ENCODE measurements around the gene HNRNPA1.
A peak's percentile ranks its signal among the peaks of the same experiment; 100 is the strongest.
"Not testable (repeated sequence)": the region's sequence is repeated elsewhere in the genome, so short reads cannot be mapped to it uniquely, and the experiment has no call there.

Gene HNRNPA1

DNA sequence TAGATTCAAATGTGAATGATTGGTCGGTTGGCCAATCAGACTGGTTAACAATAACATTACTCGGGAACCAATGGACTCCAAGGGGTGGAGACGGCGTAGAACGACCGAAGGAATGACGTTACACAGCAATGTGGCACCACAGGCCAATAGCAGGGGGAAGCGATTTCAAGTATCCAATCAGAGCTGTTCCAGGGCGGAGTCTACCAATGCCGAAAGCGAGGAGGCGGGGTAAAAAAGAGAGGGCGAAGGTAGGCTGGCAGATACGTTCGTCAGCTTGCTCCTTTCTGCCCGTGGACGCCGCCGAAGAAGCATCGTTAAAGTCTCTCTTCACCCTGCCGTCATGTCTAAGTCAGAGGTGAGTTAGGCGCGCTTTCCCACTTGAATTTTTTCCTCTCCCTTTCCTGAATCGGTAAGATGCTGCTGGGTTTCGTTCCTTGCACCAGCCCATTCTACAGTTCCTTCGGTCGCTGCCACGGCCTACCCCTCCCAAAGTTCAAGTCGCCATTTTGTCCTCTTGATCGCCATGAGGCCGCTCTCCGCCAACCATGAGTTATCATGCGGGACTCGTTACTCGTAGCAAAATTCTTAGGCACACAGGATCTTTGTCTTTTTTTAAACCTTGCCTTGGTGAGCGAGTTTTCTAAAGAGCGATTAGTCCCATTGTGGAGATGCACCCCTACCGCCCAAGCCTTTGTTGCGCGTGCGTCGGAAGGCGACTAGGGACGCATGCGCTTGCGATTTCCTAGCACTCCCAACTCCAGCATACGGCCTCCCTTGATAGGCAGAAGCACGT is at the start of gene HNRNPA1:
HNRNPA1 (plus strand) TSS at position 259 of the 793 bp plus-strand sequence; CDS start at position 341, 82 bp downstream.
- DNase-seq (ENCODE audit: low read depth, low spot score): peak; percentile 95

GRCh38 chr12:54231269-54231668 is 49.3 kb upstream of the HNRNPA1 start:
- DNase-seq (ENCODE audit: low read depth, low spot score): not testable (repeated sequence)

DNA sequence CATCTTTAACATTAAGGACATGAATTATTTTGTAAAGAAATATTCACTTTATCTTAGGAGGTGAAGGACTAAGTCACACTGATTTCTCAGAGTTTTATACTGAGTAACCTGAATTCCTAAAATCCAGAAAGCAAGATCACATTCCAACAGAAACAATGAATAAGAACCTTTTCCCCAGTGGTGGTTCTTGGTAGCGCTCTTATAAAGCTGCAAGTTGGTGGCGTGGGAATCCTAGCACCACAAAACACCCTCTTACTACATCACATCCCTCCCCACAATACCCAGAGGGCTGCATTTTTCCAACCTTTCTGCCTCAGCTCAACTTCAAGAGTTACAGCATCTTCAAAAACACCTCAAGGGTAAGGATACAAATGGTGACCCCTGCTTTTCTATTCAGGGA is 47.7 kb upstream of the HNRNPA1 start:
- DNase-seq (ENCODE audit: low read depth, low spot score): no peak

DNA sequence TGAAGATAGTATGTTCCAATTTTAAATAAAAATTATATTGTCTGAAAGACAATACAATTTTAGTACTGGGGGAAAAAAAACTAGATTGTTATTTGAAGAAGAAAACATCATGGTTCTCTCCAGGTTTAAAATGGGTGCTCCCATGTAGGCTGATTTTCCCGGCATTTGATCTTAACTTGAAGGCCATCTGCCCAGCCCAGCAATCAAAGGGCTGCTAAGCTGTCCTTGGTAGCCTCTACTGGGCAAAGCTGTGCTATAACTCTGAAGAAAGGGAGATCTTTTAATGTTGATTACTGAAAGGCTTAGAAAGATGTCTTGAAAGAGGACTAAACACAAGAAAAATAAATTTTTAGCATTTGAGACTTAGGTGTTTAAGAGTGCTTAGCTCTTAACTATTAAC is 42.0 kb upstream of the HNRNPA1 start:
- no peak for DNase-seq (ENCODE audit: low read depth, low spot score)

DNA sequence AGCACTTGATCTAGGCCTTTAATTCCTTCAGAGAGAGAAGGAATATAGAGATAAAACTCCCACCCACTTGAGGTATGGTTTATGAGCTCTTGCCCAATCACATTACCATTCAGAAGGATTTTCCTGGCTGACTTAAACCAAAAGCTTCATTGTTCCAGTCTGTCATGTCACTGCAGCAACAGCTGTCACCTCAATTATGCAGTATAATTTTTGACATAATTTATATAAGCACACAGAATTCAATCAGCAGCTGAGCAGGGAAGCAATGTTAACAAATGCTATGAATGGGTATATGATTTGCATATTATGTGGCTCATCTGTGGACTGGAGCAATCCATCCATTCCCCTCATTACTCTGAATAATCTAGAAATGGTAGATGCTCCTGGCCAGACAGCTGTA is 40.9 kb upstream of the HNRNPA1 start:
- no peak for DNase-seq (ENCODE audit: low read depth, low spot score)

- no peak for DNase-seq (ENCODE audit: low read depth, low spot score)
Measured at GRCh38 chr12:54240129-54240528, 40.4 kb upstream of the HNRNPA1 start.

DNA sequence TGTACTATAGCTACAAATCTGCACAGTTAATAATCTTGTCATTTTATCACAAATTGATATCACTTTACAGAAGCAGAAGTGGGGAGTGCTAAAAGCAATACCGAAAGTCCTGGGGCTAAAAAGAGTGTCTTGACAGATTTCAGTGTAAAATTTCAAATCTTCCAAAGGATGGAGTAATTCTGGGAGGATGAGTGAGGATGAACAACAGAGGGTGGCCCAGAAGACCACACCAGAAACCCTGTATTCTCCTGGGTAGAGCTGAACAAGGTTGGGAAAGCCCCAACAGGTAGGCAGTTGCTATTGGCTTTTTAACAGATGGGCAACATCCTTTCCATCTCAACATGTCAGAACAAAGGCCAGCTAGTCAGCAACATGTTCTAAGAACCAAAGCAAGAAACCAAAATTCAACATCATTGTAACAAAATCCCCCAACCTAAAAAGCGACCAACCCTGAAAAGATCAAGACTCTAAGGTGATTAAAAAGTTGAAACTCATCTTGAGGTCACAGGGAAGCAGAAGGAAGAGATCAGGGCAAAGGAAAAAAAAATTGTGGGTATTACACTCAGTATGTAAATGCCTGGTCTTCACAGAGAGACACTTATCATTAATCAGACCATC is 39.4 kb upstream of the HNRNPA1 start:
- no peak for DNase-seq (ENCODE audit: low read depth, low spot score)

DNA sequence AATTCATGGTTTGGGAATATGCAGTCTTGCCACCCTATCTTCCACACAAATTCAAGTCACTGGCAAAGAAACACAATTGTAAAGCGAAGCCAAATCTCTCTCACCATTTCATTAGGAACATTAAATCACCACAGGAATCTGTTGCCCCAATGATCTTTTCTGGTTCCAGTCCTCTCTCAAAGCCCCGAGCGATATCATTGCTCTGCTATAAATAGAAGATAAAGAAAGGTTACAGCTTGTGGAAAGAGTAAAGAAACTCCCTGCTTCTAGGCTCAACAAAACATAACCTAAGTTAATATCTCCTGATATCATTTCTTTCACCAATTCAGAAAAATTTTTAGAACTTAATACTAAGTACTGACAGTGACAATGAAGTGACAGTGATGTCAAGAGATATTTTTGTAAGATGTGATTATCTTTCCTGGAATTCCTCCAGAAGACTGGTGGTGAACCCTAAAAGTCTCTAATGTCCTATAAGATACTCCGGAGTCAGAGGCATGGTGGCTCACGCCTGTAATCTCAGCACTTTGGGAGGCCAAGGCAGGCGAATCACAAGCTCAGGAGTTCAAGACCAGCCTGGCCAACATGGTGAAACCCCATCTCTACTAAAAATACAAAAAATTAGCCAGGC is 34.4 kb upstream of the HNRNPA1 start:
- no peak for DNase-seq (ENCODE audit: low read depth, low spot score)

GRCh38 chr12:54249489-54249888 is 31.0 kb upstream of the HNRNPA1 start:
- DNase-seq (ENCODE audit: low read depth, low spot score): no peak

DNA sequence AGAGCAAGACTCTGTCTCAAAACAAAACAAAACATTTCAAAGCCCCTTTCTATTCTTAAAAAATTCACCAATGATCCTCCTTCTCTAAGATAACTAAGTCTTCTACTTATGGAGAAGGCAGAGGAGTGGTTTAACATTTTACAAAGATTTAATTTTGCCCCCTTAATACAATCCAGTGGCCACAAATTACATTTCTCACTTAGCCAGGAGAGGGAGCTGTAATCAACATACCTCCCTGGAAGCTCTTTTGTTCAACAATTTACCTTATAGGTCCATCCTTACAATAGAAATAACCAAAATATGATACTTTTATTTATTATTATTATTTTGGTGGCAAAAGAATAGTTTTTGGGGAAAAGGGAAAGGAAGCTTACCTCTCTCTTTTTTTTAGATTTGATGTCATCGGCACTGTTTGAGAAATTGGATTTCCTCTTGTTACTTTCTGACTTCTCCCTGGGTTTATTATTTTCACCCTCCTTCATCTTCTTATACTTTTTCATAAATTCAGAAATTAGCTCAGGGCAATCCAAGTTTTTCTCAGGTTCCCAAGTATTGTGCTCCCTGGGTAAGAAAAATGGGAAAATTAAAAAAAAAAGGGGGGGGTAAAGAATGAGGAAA is 28.8 kb upstream of the HNRNPA1 start:
- DNase-seq (ENCODE audit: low read depth, low spot score): no peak

DNA sequence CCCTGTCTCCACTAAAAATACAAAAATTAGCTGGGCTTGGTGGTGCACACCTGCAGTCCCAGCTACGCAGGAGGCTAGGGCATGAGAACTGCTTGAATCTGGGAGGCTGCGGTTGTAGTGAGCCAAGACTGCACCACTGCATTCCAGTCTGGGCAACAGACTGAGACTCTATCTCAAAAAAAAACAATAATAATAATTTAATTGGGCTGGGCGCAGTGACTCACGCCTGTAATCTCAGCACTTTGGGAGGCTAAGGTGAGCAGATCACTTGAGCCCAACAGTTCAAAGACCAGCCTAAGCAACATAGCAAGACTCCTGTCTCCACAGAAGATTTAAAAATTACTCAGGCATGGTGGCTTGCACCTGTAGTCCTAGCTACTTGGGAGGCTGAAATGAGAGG is 27.3 kb upstream of the HNRNPA1 start:
- no peak for DNase-seq (ENCODE audit: low read depth, low spot score)

GRCh38 chr12:54257332-54257731 is 23.2 kb upstream of the HNRNPA1 start:
- DNase-seq (ENCODE audit: low read depth, low spot score): no peak

DNA sequence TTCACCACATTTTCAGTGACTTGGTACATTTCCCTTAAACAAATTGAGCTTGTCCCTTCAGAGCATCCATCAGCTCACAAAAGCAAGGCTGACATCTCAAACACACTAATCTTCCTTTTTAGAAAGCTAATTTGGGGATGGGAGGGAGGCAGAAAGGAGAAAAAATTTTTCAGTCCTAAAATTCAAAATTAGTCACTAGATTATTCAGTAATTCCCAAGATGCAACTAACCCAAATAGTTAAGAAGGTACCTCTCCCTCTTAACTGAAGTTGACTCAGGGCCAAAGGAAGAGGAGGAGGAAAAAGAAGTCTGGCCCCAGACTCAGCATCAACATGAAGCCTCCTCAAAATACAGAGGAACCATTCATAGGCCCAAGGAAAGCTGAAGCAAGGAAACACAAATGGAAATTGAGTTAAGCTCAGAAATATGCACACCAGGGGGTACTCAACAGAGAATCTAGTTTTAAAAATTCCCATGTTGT is 22.3 kb upstream of the HNRNPA1 start:
- no peak for DNase-seq (ENCODE audit: low read depth, low spot score)

DNA sequence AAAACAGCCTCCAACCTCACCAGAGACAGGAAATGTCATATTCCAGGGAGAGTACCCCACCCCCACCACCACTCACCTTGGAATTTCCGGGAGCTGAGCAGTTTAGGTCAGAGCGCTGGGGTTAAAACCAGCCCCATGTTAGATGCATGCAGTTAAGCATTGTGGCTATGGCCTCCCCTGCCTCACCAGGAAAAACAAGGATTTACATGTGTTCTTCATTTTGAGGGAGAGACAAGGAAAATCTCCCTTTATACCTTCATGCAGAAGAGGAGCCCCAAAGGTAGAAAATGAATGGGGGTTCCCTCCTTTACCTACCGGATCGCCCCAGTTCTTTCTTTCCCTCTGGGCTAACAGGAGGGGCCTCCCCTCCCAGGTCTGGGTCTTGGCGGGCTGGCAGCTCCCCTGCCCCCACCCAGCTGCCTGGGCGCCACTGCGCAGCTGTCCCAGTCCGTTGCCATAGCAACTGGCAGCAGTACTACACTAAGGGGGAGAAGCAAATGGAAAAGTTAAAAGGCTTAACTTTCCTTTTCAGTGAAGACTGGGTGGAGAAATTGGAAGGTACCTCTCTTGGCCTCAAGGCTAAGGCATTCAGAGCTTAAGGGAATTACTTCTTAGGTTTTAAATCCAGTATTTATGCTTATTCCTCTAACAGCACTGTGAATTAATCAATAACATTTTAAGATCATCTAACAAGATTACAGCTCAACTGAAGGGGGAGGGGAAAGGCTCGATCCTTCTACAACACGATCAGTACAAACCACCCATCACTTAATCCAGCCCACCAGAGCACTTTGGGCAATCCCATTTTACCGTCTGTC is 21.1 kb upstream of the HNRNPA1 start:
- no peak for DNase-seq (ENCODE audit: low read depth, low spot score)

DNA sequence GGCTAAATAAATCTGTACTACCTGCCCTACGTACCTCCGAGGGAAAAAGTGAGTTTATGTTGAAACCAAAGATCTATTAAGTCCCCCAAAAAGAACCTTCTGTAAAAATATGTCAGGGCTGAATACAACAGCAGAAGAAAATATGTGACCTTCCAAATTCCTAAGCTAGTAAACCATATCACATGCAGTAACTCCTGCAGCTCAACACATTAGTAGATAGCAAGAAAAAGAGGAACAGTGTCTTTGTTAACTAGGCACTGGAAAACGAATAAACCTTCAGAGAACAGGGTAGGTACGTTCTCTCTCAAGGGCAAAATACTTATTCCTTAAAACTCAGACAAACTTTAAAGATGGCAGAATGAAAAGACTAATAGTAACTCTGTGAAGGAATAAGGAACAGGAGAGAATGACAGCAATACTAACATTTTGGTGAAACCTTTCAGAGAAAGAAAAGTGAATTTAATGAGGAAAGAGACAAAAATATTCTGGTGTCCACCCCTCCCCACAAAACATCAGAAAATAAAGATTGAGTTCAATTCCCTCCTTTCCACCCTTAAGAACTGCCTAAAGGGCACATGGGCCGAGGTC is 18.6 kb upstream of the HNRNPA1 start:
- DNase-seq (ENCODE audit: low read depth, low spot score): no peak

GRCh38 chr12:54262403-54262925 is 18.1 kb upstream of the HNRNPA1 start:
- no peak for DNase-seq (ENCODE audit: low read depth, low spot score)

GRCh38 chr12:54265364-54265812 is 15.1 kb upstream of the HNRNPA1 start:
- no peak for DNase-seq (ENCODE audit: low read depth, low spot score)

GRCh38 chr12:54266852-54267251 is 13.7 kb upstream of the HNRNPA1 start:
- DNase-seq (ENCODE audit: low read depth, low spot score): no peak

- no peak for DNase-seq (ENCODE audit: low read depth, low spot score)
Measured at GRCh38 chr12:54270345-54270744, 10.2 kb upstream of the HNRNPA1 start.

- DNase-seq (ENCODE audit: low read depth, low spot score): no peak
Measured at GRCh38 chr12:54272214-54272613, 8.3 kb upstream of the HNRNPA1 start.

DNA sequence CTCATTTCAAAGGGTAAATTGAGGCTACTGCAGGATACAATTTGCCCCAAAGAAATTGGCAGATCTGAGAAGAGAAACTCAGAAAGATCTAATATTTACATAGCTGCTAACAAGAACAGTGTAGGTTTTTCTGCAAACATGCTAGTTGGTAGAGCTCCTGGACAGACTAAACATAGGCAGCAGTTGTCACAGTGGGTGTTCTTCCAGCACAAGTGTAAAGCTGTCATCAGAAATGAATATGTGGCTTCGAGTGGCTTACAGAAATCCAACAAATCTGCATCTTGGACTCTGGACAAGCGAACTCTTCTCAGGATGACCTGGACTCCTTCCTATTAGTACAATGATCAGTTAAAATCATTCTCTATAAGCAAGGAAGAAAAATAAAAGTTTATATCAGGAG is 6.5 kb upstream of the HNRNPA1 start:
- no peak for DNase-seq (ENCODE audit: low read depth, low spot score)
